GM10248 (cell line): Measurements from ENCODE around the gene SLC17A8.

Experiments used
- CTCF ChIA-PET: fragments of 300-600 bp; sonication (Branson Sonifier 250); formaldehyde crosslinking; extraction: SDS; loops from one replicate; lab custom pipeline; 2021; ENCODE audit warnings: antibody characterized with exemption; lab: Yijun Ruan, JAX
- POLR2A ChIA-PET: fragments of 350-650 bp; sonication (Branson Sonifier 250); formaldehyde crosslinking; extraction: SDS; loops from one replicate; lab custom pipeline; 2020; ENCODE audit warnings: antibody characterized with exemption; lab: Yijun Ruan, JAX
- DNase-seq: peaks from one replicate; pipeline ENCODE4 v3.0.0; 2012; ENCODE audit errors: extremely low spot score
- TF ChIP-seq, protein P1 (sequence below): IDR thresholded peaks from 2 replicates; pipeline ENCODE4 v1.5.1; 2012; ENCODE audit warnings: mild to moderate bottlenecking, low read depth; ENCODE audit errors: extremely low read depth, missing control alignments, control extremely low read depth

SLC17A8 gene

DNA sequence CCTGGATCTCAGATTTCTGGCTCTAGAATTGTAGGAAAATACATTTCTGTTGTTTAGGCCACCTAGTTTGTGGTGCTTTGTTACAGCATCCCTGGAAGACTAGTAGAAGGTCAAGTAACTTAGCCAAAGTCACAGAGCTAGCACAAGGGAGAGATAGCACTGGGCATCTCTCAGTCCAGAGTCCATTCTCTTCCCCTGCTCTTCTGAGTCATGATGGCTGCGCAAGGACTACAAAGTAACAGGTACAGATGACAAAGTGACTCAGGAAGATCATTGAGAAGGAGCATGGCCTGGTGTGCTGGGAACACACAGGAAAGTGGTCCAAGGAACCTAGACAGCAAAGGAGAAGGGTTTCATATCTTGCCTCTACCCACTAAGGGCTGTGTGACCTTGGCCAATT is 19.3 kb downstream of the SLC17A8 start:
- TF ChIP-seq, protein P1, sequence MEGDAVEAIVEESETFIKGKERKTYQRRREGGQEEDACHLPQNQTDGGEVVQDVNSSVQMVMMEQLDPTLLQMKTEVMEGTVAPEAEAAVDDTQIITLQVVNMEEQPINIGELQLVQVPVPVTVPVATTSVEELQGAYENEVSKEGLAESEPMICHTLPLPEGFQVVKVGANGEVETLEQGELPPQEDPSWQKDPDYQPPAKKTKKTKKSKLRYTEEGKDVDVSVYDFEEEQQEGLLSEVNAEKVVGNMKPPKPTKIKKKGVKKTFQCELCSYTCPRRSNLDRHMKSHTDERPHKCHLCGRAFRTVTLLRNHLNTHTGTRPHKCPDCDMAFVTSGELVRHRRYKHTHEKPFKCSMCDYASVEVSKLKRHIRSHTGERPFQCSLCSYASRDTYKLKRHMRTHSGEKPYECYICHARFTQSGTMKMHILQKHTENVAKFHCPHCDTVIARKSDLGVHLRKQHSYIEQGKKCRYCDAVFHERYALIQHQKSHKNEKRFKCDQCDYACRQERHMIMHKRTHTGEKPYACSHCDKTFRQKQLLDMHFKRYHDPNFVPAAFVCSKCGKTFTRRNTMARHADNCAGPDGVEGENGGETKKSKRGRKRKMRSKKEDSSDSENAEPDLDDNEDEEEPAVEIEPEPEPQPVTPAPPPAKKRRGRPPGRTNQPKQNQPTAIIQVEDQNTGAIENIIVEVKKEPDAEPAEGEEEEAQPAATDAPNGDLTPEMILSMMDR: no peak
- CTCF ChIA-PET: no interaction called here
- POLR2A ChIA-PET: no interaction called here
- no peak for DNase-seq

DNA sequence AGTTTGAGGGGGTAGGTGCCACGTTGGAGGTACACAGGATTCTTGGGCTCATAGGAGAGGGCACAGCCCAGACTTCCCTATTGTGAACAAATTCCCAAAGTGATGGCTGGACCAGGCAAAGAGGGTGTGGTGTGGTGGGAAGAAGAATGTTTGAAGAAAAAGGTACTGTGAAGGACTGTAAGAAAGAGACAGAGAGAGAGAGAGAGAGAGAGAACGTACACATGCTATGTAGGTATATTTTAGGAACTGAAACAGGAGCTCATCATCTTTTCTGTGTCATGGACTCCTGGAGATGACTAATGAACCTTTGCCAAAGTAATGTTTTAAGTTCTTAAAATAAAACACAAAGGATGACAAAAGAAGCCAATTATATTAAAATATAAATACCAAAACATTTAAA is 24.5 kb downstream of the SLC17A8 start:
- ChIA-PET CTCF (no interaction called here), POLR2A (no interaction called here)
- TF ChIP-seq, protein P1: no peak
- DNase-seq: no peak

DNA sequence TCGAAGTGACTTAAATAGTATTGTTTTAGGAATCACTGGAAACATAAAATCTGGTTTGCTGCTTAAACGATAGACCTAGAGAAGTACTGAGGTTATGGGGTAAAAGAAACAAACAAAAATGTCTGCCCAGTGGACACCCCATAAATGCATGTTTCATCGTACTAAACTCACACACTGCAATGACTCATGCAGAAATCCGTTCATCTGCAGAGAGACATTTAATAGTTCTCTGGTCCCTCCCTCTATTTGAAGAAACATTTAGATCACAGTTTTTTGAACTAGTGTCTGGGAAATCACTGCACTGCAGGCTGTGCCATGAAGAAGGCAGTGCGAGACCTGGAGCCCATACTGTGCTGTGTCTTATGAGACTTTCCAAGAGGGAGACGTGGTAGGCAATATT is 25.5 kb downstream of the SLC17A8 start:
- POLR2A ChIA-PET: no interaction called here
- TF ChIP-seq, protein P1: no peak
- CTCF ChIA-PET: no interaction called here
- no peak for DNase-seq

DNA sequence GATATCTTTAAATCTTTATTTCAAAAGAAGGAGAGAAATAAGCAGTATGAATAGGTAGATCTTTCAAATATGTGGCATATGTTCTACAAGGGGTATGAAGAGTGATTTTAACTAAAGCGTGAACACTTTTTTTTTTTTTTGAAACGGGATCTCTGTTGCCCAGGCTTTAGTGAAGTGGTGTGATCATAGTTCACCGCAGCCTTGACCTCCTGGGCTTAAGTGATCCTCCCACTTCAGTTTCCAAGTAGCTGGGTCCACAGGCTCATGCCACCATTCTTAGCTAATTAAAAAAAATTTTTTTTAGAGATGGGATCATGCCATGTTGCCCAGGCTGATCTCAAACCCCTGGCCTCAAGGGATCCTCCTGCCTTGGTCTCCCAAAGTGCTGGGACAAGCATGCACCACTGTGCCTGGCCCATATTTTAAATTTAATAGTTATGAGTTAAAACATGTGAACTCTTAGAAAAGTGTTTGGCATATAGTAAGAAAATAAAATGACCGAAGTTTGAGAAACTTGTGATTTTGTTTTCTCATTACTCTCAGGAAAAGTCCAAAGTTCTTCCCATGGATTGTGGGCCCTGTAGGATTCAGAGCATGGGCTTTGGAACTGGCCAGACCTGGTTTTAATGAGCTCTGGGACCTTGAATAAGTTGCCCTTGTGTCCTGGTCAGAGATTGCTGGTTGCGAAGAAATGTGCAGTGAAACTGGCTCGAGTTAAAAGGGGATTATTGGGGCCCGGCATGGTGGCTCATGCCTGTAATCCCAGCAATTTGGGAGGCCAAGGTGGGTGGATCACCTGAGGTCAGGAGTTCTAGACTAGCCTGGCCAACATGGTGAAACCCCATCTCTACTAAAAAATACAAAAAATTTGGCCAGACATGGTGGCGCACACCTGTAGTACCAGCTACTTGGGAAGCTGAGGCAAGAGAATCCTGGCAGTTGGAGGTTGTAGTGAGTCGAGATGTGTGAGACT is 27.0 kb downstream of the SLC17A8 start:
- DNase-seq: no peak
- ChIA-PET POLR2A (interaction anchor here (0.7 kb wide), 1 partner anchor 26 kb away, joined by 5 read pairs; no protein-coding TSS in a partner anchor), CTCF (interaction anchor here (1.2 to 1.5 kb wide), 2 partner anchors 21 to 149 kb away, joined by 3 to 4 read pairs; no protein-coding TSS in a partner anchor)
- TF ChIP-seq, protein P1: no peak

DNA sequence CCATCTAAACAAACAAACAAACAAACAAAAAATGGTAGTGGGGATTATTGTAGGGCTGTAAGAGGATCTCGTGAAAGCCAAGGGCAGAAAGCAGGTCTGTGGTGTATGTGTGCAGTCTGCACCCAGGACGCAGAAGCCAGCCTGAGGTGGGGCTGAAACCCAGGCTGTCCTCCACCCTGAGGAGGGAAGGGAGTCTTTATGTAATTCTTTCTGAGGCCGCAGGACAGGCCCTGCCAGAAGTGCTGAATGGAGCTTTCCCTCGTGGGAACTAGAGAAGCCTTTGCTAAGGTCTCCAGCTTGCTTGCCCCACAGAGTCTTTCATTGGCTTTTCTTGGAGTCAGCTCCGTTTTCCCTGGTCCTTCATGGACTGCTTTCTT is 27.7 kb downstream of the SLC17A8 start:
- ChIA-PET CTCF (interaction anchor here (1.2 to 1.5 kb wide), 2 partner anchors 20 to 150 kb away, joined by 3 to 4 read pairs; no protein-coding TSS in a partner anchor), POLR2A (no interaction called here)
- TF ChIP-seq, protein P1: no peak
- no peak for DNase-seq

DNA sequence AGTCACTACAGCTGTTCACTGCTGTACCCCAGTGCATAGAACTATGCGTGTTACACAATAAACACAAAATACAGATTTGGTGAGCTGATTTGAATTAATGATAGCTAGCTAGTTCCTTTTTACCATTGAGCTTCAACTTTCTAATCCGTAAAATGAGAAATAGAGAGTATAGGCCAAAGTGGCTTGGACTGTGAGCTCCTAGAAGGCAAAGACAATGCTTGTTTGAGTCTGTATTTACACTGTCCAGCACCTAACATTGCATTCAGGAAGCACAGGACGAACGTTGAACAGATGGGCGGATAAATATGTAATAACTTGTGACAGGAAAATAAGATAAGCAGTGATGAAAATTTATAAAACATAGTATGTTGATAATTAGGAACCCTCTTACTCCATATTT is 31.5 kb downstream of the SLC17A8 start:
- DNase-seq: no peak
- ChIA-PET POLR2A (no interaction called here), CTCF (interaction anchor here (0.9 to 1.2 kb wide), 4 partner anchors 10 to 18 kb away, joined by 3 to 5 read pairs (median 4); no protein-coding TSS in a partner anchor)
- TF ChIP-seq, protein P1: no peak
